HepG2 (cell line): ENCODE data around the gene PIGR.

Experiments
- CTCF ChIP-seq: sonication (generic); formaldehyde crosslinking; IDR thresholded peaks from 2 replicates; pipeline ENCODE4 v1.5.0; 2020; ENCODE audit warnings: mild to moderate bottlenecking, missing genetic modification reagents, moderate library complexity
- NBN ChIP-seq: fragments of 450-650 bp; conservative IDR thresholded peaks from 2 replicates; pipeline ENCODE4 v1.6.1; 2017
- SP4 ChIP-seq: sonication (generic); formaldehyde crosslinking; IDR thresholded peaks from 2 replicates; pipeline ENCODE4 v1.8.1; 2023; ENCODE audit warnings: mild to moderate bottlenecking, missing genetic modification reagents
- ZBTB33 ChIP-seq: sonication (generic); formaldehyde crosslinking; IDR thresholded peaks from 2 replicates; pipeline ENCODE4 v1.4.0; 2020; ENCODE audit warnings: missing genetic modification reagents
- ZBTB7A ChIP-seq: sonication (generic); formaldehyde crosslinking; IDR thresholded peaks from 2 replicates; pipeline ENCODE4 v1.8.0; 2022; ENCODE audit warnings: mild to moderate bottlenecking, missing genetic modification reagents
- ZNF777 ChIP-seq: sonication (generic); formaldehyde crosslinking; IDR thresholded peaks from 2 replicates; pipeline ENCODE4 v1.4.0; 2020; ENCODE audit warnings: missing genetic modification reagents
- ZSCAN30 ChIP-seq: sonication (generic); formaldehyde crosslinking; IDR thresholded peaks from 2 replicates; pipeline ENCODE4 v1.5.0; 2020; ENCODE audit warnings: mild to moderate bottlenecking, missing genetic modification reagents

- TF ChIP-seq ZSCAN30 (CRISPR knock-in tag) (no peak), CTCF (CRISPR knock-in tag) (no peak), ZBTB7A (CRISPR knock-in tag) (no peak), ZNF777 (CRISPR knock-in tag) (no peak), SP4 (CRISPR knock-in tag) (no peak), NBN (no peak), ZBTB33 (CRISPR knock-in tag) (no peak)
Measured at GRCh38 chr1:206957639-206958038, 11.4 kb upstream of the PIGR start.
